ENCODE measurements around the gene TFAP2D. TPM values are rescaled to one million over a fixed set of nuclear protein-coding genes. Genes with fewer than 3 reads are reported as not detected.

The TFAP2D gene
- total and polyA plus RNA-seq, 2 of the 4 experiments (the other 2 are of a cell fraction): not detected

DNA sequence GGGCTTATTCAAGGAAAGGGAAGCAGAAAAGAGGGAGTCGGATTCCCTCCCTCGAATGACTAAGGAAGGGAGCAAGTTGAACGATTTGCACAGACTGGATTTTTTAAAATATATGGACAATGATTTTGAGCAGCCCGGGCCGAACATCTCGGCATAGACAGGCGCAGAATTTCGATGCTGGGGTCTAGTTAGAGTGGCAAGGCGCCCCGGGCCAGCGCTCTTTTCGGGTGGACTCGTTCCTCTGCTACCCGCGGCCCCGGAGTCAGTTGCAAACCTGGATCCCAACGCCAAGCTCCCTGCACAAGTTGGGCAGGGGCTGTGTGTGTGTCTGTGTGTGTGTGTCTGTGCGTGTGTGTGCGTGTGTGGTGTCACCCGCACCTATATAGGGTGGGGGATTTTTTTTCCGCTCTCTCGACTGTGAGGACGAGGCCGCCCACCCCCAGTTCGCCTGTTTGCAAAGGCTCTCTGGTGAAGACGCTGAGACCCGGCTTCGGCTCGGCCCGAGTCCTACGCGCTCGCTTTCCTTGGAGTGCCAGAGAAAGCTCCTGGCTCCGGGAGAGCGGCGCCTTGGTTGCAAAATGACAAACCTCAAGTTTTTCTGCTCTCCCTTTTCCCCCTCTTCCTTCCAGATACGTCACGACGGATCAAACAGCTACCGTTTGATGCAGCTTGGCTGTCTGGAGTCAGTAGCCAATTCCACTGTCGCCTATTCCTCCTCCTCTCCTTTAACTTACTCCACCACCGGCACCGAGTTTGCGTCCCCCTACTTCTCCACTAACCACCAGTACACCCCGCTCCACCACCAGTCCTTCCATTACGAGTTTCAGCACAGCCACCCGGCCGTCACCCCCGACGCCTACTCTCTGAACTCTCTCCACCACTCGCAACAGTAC lies 1.4 kb downstream of the TFAP2D start:
- H2BK120ac ChIP-seq (ENCODE audit: low read depth, low read length): no peak overlapping the region
- H3K56ac ChIP-seq (ENCODE audit: extremely low read depth, insufficient read depth, low read length): no peak overlapping the region
- dilution Hi-C loops (cut with HindIII; ENCODE audit: low sequenced_read_pairs, unreplicated experiment) (no loop called here), in situ Hi-C loops (cut with MboI; ENCODE audit: low sequenced_read_pairs) (no loop called here), intact Hi-C loops (cut with micrococcal nuclease) (no loop called here)
- no peak overlapping the region for H4K5ac ChIP-seq (ENCODE audit: low read depth, low read length)
- no peaks in the 10 kb centered on the region for H4K20me1 ChIP-seq (ENCODE audit: insufficient read depth, low read length)
- no peaks in the 10 kb centered on the region for H3K79me1 ChIP-seq (ENCODE audit: low read depth in 1 of 2, low read length in 2 of 2)
- H2BK20ac ChIP-seq (ENCODE audit: low read depth, low read length): no peak overlapping the region
- H3K9me3 ChIP-seq (ENCODE audit: control insufficient read depth, insufficient read depth, low read length): no peaks in the 10 kb centered on the region
- ChIA-PET CTCF (no interaction called here), POLR2A (ENCODE audit: unreplicated experiment) (no interaction called here)
- WGBS, 2 experiments (ENCODE audit: extremely low coverage in 2 of 2, insufficient read length in 1 of 2): 2% methylated on average over 23 of the region's 51 CpGs; no CpG with 5 or more reads in 1 of the 2 experiments
- no peak overlapping the region for H2AK9ac ChIP-seq (replicated peaks; ENCODE audit: low read depth, low read length, poor library complexity)
- DNase-seq (no peak), ATAC-seq (ENCODE audit: low read depth) (no peak)
- no peak overlapping the region for H4K8ac ChIP-seq (ENCODE audit: low read depth in 2 of 2, low read length in 2 of 2)
- no TSS peak for BruUV-seq (replicated peaks)
- H4K91ac ChIP-seq (ENCODE audit: insufficient read depth, low read depth, low read length): no peak overlapping the region
- H3K14ac ChIP-seq (replicated peaks; ENCODE audit: low read depth, low read length): no peak overlapping the region
- no peak for TF ChIP-seq MXI1 (IDR thresholded peaks at IDR 0.05; ENCODE audit: borderline replicate concordance, low read depth, low read length)
- no peak for TF ChIP-seq MAFK (IDR thresholded peaks at IDR 0.05; ENCODE audit: low read depth, low read length)
- TF ChIP-seq SMC3 (IDR thresholded peaks at IDR 0.05; ENCODE audit: low read depth, low read length): no peak
- no peak for TF ChIP-seq MAZ (IDR thresholded peaks at IDR 0.05; ENCODE audit: borderline replicate concordance, low read depth, low read length)
- no peak for TF ChIP-seq CHD1 (IDR thresholded peaks at IDR 0.05; ENCODE audit: low read depth, low read length)
- no peak for TF ChIP-seq RFX5 (IDR thresholded peaks at IDR 0.05; ENCODE audit: low read depth, low read length)
- no peaks in the 10 kb centered on the region for H3K4me1 ChIP-seq (ENCODE audit: control insufficient read depth, insufficient read depth, low read length)
- H3K9ac ChIP-seq (ENCODE audit: low read depth, low read length): no peak overlapping the region
- no peak overlapping the region for H3K4me3 ChIP-seq (ENCODE audit: insufficient read depth, low read depth, low read length)
- H3K9me1 ChIP-seq (ENCODE audit: insufficient read depth, low read length): no peaks in the 10 kb centered on the region
- H2BK15ac ChIP-seq (ENCODE audit: low read depth, low read length): no peak overlapping the region
- H2BK5ac ChIP-seq (ENCODE audit: low read depth, low read length, poor library complexity, severe bottlenecking): no peak overlapping the region
- H3K4me2 ChIP-seq (ENCODE audit: low read depth, low read length): no peak overlapping the region
- no peak overlapping the region for H2AK5ac ChIP-seq (ENCODE audit: low read depth, low read length)
- no peak overlapping the region for H3K23ac ChIP-seq (ENCODE audit: low read depth, low read length)
- H3K4ac ChIP-seq (ENCODE audit: low read depth, low read length): no peak overlapping the region
- no peak overlapping the region for H3K27ac ChIP-seq (ENCODE audit: insufficient read depth, low read length)
- H3K18ac ChIP-seq (ENCODE audit: low read depth, low read length): no peak overlapping the region
- peaks cover 11% of the 10 kb centered on the region for H3K27me3 ChIP-seq (ENCODE audit: control insufficient read depth, insufficient read depth, low read length)
- no peaks in the 10 kb centered on the region for H3K36me3 ChIP-seq (ENCODE audit: control insufficient read depth, insufficient read depth, low read length)
- no peak overlapping the region for H2AFZ ChIP-seq (replicated peaks; ENCODE audit: low read length, poor library complexity)
